IMR-90 (cell line): ENCODE results near the gene CEL. TPM values are rescaled to one million over a fixed set of nuclear protein-coding genes. Genes with fewer than 3 reads are reported as not detected.
A peak's percentile ranks its signal among the peaks of the same experiment; 100 is the strongest.

Source experiments
- ATAC-seq: fragments of 200-7000 bp; cut with Tn5 transposase; 2 replicates; pipeline ENCODE4 v1.9.1; 2020; ENCODE audit warnings: low read depth, mild to moderate bottlenecking, moderate library complexity
- BruUV-seq: library from RNA; stranded (reverse); fragments of 400-500 nt; replicated peaks from 2 replicates; lab custom pipeline; 2021; lab: Mats Ljungman, UMichigan
- CTCF ChIA-PET: fragments of 300-600 bp; formaldehyde crosslinking; extraction: SDS; loops from one replicate; lab custom pipeline; 2021; ENCODE audit warnings: antibody characterized with exemption; lab: Yijun Ruan, JAX
- POLR2A ChIA-PET: fragments of 300-600 bp; sonication (Branson Sonifier 250); formaldehyde crosslinking; loops from one replicate; lab custom pipeline; 2022; ENCODE audit warnings: antibody characterized with exemption; ENCODE audit not compliant: unreplicated experiment; lab: Charles Lee
- DNase-seq: peaks from one replicate; pipeline ENCODE4 v3.0.0; 2013
- H2AFZ ChIP-seq: replicated peaks from 2 replicates; pipeline ENCODE3; 2013; ENCODE audit warnings: low read length, mild to moderate bottlenecking; ENCODE audit not compliant: poor library complexity
- H2AK5ac ChIP-seq: 2 replicates; pipeline ENCODE4 v1.6.1; 2013; ENCODE audit warnings: low read depth, low read length, inconsistent platforms
- H2AK9ac ChIP-seq: replicated peaks from 2 replicates; pipeline ENCODE3; 2013; ENCODE audit warnings: mild to moderate bottlenecking, low read depth, low read length, moderate library complexity; ENCODE audit not compliant: poor library complexity
- H2BK120ac ChIP-seq: 2 replicates; pipeline ENCODE4 v1.6.1; 2013; ENCODE audit warnings: low read depth, low read length, inconsistent platforms
- H2BK15ac ChIP-seq: 3 replicates; pipeline ENCODE4 v1.6.1; 2013; ENCODE audit warnings: low read depth, low read length, inconsistent platforms
- H2BK20ac ChIP-seq: 2 replicates; pipeline ENCODE4 v1.6.1; 2013; ENCODE audit warnings: low read depth, mild to moderate bottlenecking, inconsistent platforms, low read length, moderate library complexity
- H2BK5ac ChIP-seq: 2 replicates; pipeline ENCODE4 v1.6.1; 2013; ENCODE audit warnings: mild to moderate bottlenecking, low read depth, low read length, inconsistent platforms; ENCODE audit not compliant: poor library complexity, severe bottlenecking
- H3K14ac ChIP-seq: replicated peaks from 2 replicates; pipeline ENCODE4 v1.6.1; 2013; ENCODE audit warnings: low read depth, low read length, inconsistent platforms
- H3K18ac ChIP-seq: 2 replicates; pipeline ENCODE4 v1.6.1; 2013; ENCODE audit warnings: low read depth, low read length, control low read depth
- H3K23ac ChIP-seq: 2 replicates; pipeline ENCODE4 v1.6.1; 2013; ENCODE audit warnings: low read depth, low read length, inconsistent platforms
- H3K27ac ChIP-seq: 2 replicates; pipeline ENCODE4 v1.5.1; 2013; ENCODE audit warnings: mild to moderate bottlenecking, control low read depth, low read length; ENCODE audit not compliant: insufficient read depth
- H3K27me3 ChIP-seq: 2 replicates; pipeline ENCODE4 v1.6.1; 2013; ENCODE audit warnings: low read length; ENCODE audit not compliant: control insufficient read depth, insufficient read depth
- H3K36me3 ChIP-seq: 2 replicates; pipeline ENCODE4 v1.6.1; 2013; ENCODE audit warnings: low read length, mixed read lengths; ENCODE audit not compliant: control insufficient read depth, insufficient read depth
- H3K4ac ChIP-seq: 2 replicates; pipeline ENCODE4 v1.6.1; 2013; ENCODE audit warnings: low read depth, low read length, inconsistent platforms
- H3K4me1 ChIP-seq: 2 replicates; pipeline ENCODE4 v1.6.1; 2013; ENCODE audit warnings: low read length, mixed read lengths; ENCODE audit not compliant: control insufficient read depth, insufficient read depth
- H3K4me2 ChIP-seq: 2 replicates; pipeline ENCODE4 v1.6.1; 2013; ENCODE audit warnings: low read depth, mild to moderate bottlenecking, control low read depth, low read length, moderate library complexity
- H3K4me3 ChIP-seq: 2 replicates; pipeline ENCODE4 v1.5.1; 2013; ENCODE audit warnings: low read depth, mild to moderate bottlenecking, control low read depth, low read length, moderate library complexity; ENCODE audit not compliant: insufficient read depth
- H3K56ac ChIP-seq: 2 replicates; pipeline ENCODE4 v1.6.1; 2013; ENCODE audit warnings: low read length, inconsistent platforms; ENCODE audit not compliant: insufficient read depth; ENCODE audit errors: extremely low read depth
- H3K79me1 ChIP-seq, 2 experiments: 2 replicates each; pipeline ENCODE4 v1.6.1; 2013; ENCODE audit warnings: low read length in 2 of 2, inconsistent platforms in 1 of 2, low read depth in 1 of 2
- H3K9ac ChIP-seq: 2 replicates; pipeline ENCODE4 v1.6.1; 2013; ENCODE audit warnings: low read depth, low read length, control low read depth
- H3K9me1 ChIP-seq: 2 replicates; pipeline ENCODE4 v1.6.1; 2013; ENCODE audit warnings: low read length, inconsistent platforms; ENCODE audit not compliant: insufficient read depth
- H3K9me3 ChIP-seq: 2 replicates; pipeline ENCODE4 v1.6.1; 2013; ENCODE audit warnings: low read length; ENCODE audit not compliant: control insufficient read depth, insufficient read depth
- H4K20me1 ChIP-seq: 2 replicates; pipeline ENCODE4 v1.6.1; 2013; ENCODE audit warnings: low read length, inconsistent platforms; ENCODE audit not compliant: insufficient read depth
- H4K5ac ChIP-seq: 2 replicates; pipeline ENCODE4 v1.6.1; 2013; ENCODE audit warnings: mild to moderate bottlenecking, low read depth, low read length, control low read depth
- H4K8ac ChIP-seq, 2 experiments: 2 replicates each; pipeline ENCODE4 v1.6.1; 2013; ENCODE audit warnings: low read depth in 2 of 2, low read length in 2 of 2, control low read depth in 1 of 2, inconsistent platforms in 1 of 2
- H4K91ac ChIP-seq: 2 replicates; pipeline ENCODE4 v1.6.1; 2013; ENCODE audit warnings: low read depth, low read length, inconsistent platforms; ENCODE audit not compliant: insufficient read depth
- CHD1 ChIP-seq: IDR thresholded peaks from 2 replicates; pipeline ENCODE4 v1.6.1; 2012; ENCODE audit warnings: low read depth, low read length, improper control_type of control experiment
- ELK1 ChIP-seq: fragments of 150-350 bp; IDR thresholded peaks from 2 replicates; pipeline ENCODE4 v1.6.1; 2016; ENCODE audit warnings: low read depth, mild to moderate bottlenecking, low read length, moderate library complexity, borderline replicate concordance
- FOS ChIP-seq: fragments of 150-350 bp; IDR thresholded peaks from 2 replicates; pipeline ENCODE4 v1.6.1; 2016; ENCODE audit warnings: low read depth, low read length
- RCOR1 ChIP-seq: IDR thresholded peaks from 2 replicates; pipeline ENCODE4 v1.6.1; 2012; ENCODE audit warnings: mild to moderate bottlenecking, low read length, improper control_type of control experiment; ENCODE audit not compliant: insufficient replicate concordance
- RFX5 ChIP-seq: IDR thresholded peaks from 2 replicates; pipeline ENCODE4 v1.8.0; 2012; ENCODE audit warnings: low read depth, mild to moderate bottlenecking, low read length, moderate library complexity
- USF2 ChIP-seq: fragments of 150-350 bp; IDR thresholded peaks from 2 replicates; pipeline ENCODE4 v1.6.1; 2017; ENCODE audit warnings: mild to moderate bottlenecking, antibody characterized with exemption, low read length, low read depth
- WGBS, 2 experiments: methylation state at CpG; one replicate each; pipeline versions ENCODE4 v1.1.5 to v1.1.7; 2013; ENCODE audit warnings: missing lambda C conversion rate in 2 of 2; ENCODE audit not compliant: insufficient read length in 1 of 2; ENCODE audit errors: extremely low coverage in 2 of 2; 5-methylcytosine and 5-hydroxymethylcytosine counted together
- dilution Hi-C: fragments of 300-500 bp; cut with HindIII; formaldehyde crosslinking; loops from one replicate; pipeline ENCODE4 v1.14.3; 2018; ENCODE audit warnings: low sequenced_read_pairs; ENCODE audit not compliant: unreplicated experiment
- in situ Hi-C: fragments of 300-500 bp; cut with MboI; formaldehyde crosslinking; loops from 3 replicates; pipeline ENCODE4 v1.14.3; 2019; ENCODE audit warnings: low sequenced_read_pairs, inconsistent platforms, mixed read lengths
- intact Hi-C: fragments of 100-400 bp; cut with micrococcal nuclease; formaldehyde crosslinking; loops from 2 replicates; pipeline ENCODE4 v1.10.0; 2022
- polyA plus RNA-seq, 3 experiments: library from polyadenylated mRNA; depleted of rRNA; stranded (reverse); fragments of >200 nt; gene quantifications; 2 replicates each; pipeline ENCODE4 v1.2.3, GENCODE V29; 2012; ENCODE audit warnings: low replicate concordance in 1 of 3
- total RNA-seq: library from RNA; depleted of rRNA; stranded (reverse); fragments of >200 nt; gene quantifications from 2 replicates; pipeline ENCODE4 v1.2.3, GENCODE V29; 2012

CEL gene
- total and polyA plus RNA-seq, 2 of the 4 experiments (the other 2 are of a cell fraction): under 0.01 to 0.75 TPM

GRCh38 chr9:133113949-133114885, 52.4 kb downstream of the CEL start:
- Histone ChIP-seq H2BK120ac (no peak overlapping the region), H3K27me3 (no peaks in the 10 kb centered on the region), H3K4me3 (no peak overlapping the region), H2AFZ (peak overlapping the region; percentile 73), H3K4me1 (peaks cover 23% of the 10 kb centered on the region), H2AK5ac (peak overlapping the region; percentile 23; the same call in 1 of the 2 replicates), H2BK5ac (peak overlapping the region; percentile 44), H3K79me1 (peaks cover 26 to 73% of the 10 kb centered on the region in 2 experiments), H4K5ac (no peak overlapping the region; the same call in 1 of the 2 replicates), H3K27ac (no peak overlapping the region), H3K14ac (peak overlapping the region; percentile 37; the same call in 1 of the 2 replicates), H3K9ac (peak overlapping the region; percentile 18; the same call in 1 of the 2 replicates), H3K18ac (no peak overlapping the region), H3K23ac (0 out of 2 replicates have a peak overlapping the region, but pooled peaks have one; percentile 66), H3K9me1 (peaks cover 13% of the 10 kb centered on the region; the same call in 1 of the 2 replicates), H3K56ac (no peak overlapping the region), H3K4me2 (no peak overlapping the region; the same call in 1 of the 2 replicates), H2BK15ac (no peak overlapping the region), H4K20me1 (peaks cover 75% of the 10 kb centered on the region), H2BK20ac (no peak overlapping the region), H2AK9ac (peak overlapping the region; percentile 74), H4K91ac (no peak overlapping the region), H3K36me3 (peaks cover 12% of the 10 kb centered on the region; the same call in 1 of the 2 replicates), H3K9me3 (no peaks in the 10 kb centered on the region), H4K8ac (peak overlapping the region in 1 of 2 experiments; percentile 63; a peak in 1 of 4 replicates), H3K4ac (peak overlapping the region; percentile 61)
- ChIA-PET POLR2A (no interaction called here), CTCF (interaction anchor here (0.6 to 2.9 kb wide), 3 partner anchors 11 to 33 kb away, joined by 3 to 10 read pairs (median 3); no protein-coding TSS in a partner anchor)
- in situ Hi-C loops (no loop called here), intact Hi-C loops (no loop called here), dilution Hi-C loops (no loop called here)
- peak; percentile 21 for DNase-seq
- ATAC-seq: peak; percentile 42
- TF ChIP-seq CHD1 (no peak), RCOR1 (no peak), FOS (no peak), RFX5 (no peak), ELK1 (no peak), USF2 (peak; percentile 61)
- WGBS, 2 experiments: 84% methylated on average over 4 of the region's 20 CpGs; no CpG with 5 or more reads in 1 of the 2 experiments
- no TSS peak for BruUV-seq
